ENCODE measurements around the gene PDCD1.

PDCD1 gene

DNA sequence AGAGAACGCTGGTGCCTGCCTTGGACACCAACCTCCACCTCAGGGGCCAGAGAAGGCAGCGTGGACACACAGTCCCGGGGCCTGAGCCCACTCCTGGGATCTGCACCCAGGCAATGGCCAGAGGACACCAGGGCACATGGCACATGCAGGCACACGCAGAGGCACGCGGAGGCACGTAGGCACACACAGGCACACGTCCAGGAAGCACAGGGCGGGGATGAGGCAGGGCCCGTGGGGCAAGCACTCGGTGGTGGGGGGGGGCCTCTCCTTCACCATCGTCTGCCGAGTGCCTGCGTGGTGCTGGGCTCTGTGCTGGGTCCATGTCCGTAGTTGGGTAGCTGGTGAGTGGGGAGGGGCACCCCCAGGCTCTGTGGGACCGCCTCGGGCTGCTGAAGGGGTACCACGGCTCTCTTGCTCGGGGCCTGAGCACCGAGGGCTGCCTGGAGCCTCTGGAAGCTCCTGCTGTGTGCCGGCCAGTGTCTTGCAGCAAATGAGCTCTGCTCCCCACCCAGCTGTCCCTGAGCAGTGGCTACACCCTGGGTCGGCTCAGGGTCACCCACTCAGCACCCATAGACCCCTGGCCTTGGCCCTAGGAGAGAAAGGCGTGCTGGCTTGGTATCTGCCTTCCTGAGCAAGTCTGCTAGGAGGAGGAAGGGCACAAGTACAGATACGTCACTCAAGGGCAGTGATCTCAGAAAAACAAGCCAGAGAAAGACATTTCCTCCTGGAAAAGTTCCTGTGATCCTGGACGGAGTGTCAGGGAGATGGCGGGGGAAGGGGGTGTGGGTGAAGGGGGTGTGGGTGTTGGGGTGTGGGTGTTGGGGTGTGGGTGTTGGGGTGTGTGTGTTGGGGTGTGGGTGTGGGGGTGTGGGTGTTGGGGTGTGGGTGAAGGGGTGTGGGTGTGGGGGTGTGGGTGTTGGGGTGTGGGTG lies 37.3 kb upstream of the PDCD1 start:
- TF ChIP-seq FOXP2 (optimal IDR thresholded peaks at IDR 0.05; ENCODE audit: borderline replicate concordance, extremely low read depth, extremely low read length, insufficient read depth) = peak; percentile 9
- TF ChIP-seq, protein P1, sequence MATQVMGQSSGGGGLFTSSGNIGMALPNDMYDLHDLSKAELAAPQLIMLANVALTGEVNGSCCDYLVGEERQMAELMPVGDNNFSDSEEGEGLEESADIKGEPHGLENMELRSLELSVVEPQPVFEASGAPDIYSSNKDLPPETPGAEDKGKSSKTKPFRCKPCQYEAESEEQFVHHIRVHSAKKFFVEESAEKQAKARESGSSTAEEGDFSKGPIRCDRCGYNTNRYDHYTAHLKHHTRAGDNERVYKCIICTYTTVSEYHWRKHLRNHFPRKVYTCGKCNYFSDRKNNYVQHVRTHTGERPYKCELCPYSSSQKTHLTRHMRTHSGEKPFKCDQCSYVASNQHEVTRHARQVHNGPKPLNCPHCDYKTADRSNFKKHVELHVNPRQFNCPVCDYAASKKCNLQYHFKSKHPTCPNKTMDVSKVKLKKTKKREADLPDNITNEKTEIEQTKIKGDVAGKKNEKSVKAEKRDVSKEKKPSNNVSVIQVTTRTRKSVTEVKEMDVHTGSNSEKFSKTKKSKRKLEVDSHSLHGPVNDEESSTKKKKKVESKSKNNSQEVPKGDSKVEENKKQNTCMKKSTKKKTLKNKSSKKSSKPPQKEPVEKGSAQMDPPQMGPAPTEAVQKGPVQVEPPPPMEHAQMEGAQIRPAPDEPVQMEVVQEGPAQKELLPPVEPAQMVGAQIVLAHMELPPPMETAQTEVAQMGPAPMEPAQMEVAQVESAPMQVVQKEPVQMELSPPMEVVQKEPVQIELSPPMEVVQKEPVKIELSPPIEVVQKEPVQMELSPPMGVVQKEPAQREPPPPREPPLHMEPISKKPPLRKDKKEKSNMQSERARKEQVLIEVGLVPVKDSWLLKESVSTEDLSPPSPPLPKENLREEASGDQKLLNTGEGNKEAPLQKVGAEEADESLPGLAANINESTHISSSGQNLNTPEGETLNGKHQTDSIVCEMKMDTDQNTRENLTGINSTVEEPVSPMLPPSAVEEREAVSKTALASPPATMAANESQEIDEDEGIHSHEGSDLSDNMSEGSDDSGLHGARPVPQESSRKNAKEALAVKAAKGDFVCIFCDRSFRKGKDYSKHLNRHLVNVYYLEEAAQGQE (IDR thresholded peaks at IDR 0.05; ENCODE audit: insufficient read depth in 1 of 2, low read depth in 2 of 2, low read length in 2 of 2) = no peak

DNA sequence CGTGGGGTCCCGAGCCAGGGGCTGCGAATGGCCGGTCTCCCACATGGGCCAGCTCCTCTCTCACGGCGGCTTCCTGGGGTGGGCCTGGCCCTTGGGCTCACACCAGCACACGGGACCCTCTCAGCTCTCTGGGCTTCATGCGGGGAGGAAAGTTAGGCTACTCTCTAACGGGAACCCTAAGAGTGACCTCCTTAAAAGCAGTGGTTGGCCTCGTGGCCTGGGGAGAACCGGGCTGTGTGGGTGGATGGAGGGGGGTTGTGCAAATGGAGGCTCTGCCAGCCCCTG lies 36.7 kb upstream of the PDCD1 start:
- TF ChIP-seq TAF1 (IDR thresholded peaks at IDR 0.05; ENCODE audit: borderline replicate concordance, insufficient read depth, low read length) (no peak), SIN3A (IDR thresholded peaks at IDR 0.05; ENCODE audit: borderline replicate concordance, insufficient read depth, low read length) (no peak), POLR2AphosphoS5 (IDR thresholded peaks at IDR 0.05; ENCODE audit: low read depth, low read length) (no peak), FOXP2 (optimal IDR thresholded peaks at IDR 0.05; ENCODE audit: borderline replicate concordance, extremely low read depth, extremely low read length, insufficient read depth) (no peak)
- TF ChIP-seq, protein P1 (IDR thresholded peaks at IDR 0.05; ENCODE audit: insufficient read depth in 1 of 2, low read depth in 2 of 2, low read length in 2 of 2) = no peak

DNA sequence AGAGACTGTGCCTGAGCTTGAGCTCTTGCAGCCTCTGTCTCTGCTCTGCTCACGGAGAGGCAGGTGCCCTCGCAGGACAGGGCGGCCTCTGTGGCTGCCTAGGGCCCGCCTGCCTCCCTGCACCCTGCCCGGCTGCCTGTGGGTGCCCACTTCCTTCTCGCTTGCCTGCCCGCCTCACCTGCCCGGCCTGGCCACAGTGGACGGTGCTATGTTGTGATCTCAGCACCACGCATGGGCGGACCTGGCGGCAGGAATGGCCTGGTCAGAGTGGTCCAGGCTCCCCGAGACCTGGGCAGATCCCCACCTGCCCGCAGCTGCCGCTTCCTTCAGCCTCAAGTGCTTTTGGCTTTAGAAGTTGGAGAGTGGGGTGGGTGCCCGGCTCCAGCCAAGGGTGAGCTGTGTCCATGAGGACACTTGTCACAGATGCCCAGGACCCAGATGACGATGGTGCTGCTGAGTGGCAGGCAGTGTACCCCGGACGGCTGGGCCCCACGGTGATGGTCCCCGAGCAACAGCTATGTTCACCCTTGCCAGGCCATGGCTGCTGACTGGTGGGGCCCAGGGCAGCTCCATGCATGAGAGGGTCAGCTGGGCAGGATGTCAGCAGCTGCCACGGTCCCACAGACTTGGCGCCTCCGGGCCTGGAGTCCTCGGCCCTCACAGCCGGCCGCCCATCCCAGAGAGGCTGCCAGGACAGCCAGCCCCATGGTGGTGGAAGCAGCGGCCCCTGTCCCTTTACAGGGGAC lies 36.2 kb upstream of the PDCD1 start:
- TF ChIP-seq FOXP2 (optimal IDR thresholded peaks at IDR 0.05; ENCODE audit: borderline replicate concordance, extremely low read depth, extremely low read length, insufficient read depth) (no peak), POLR2AphosphoS5 (IDR thresholded peaks at IDR 0.05; ENCODE audit: low read depth, low read length) (no peak), TAF1 (IDR thresholded peaks at IDR 0.05; ENCODE audit: borderline replicate concordance, insufficient read depth, low read length) (no peak), SIN3A (IDR thresholded peaks at IDR 0.05; ENCODE audit: borderline replicate concordance, insufficient read depth, low read length) (no peak)
- TF ChIP-seq, protein P1 (IDR thresholded peaks at IDR 0.05; ENCODE audit: insufficient read depth in 1 of 2, low read depth in 2 of 2, low read length in 2 of 2) = no peak

DNA sequence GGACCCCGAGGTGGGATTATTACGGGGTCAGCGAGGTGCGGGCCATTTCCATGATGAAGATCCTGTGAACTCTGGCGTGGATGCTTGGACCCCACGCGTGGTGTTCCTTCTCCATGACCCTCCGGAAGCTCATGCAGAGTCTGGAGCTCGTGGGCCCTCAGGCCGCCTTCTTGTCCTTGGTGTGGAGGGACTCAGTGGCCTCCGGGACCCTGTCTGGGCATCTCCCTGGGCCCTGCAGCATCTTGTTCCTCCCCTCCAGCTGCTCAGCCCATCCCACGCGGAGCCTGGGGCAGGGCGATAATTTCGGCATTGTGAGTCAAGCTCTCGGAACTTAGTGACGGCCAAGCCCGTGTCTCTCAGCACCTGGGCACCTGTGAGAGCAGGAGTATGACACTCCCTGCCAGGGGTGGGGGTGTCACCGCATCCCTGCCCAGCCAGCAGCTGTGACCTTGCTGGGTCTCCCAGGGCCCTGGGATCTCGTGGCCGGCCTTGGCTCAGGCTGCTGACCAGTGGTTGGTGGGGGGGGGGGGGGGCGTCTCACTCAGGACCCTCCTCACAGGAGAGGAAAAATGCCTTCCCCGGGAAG lies 35.5 kb upstream of the PDCD1 start:
- TF ChIP-seq SIN3A (IDR thresholded peaks at IDR 0.05; ENCODE audit: borderline replicate concordance, insufficient read depth, low read length) = no peak
- no peak for TF ChIP-seq FOXP2 (optimal IDR thresholded peaks at IDR 0.05; ENCODE audit: borderline replicate concordance, extremely low read depth, extremely low read length, insufficient read depth)
- TF ChIP-seq, protein P1 (IDR thresholded peaks at IDR 0.05; ENCODE audit: insufficient read depth in 1 of 2, low read depth in 2 of 2, low read length in 2 of 2) = no peak
- TF ChIP-seq POLR2AphosphoS5 (IDR thresholded peaks at IDR 0.05; ENCODE audit: low read depth, low read length) = no peak
- no peak for TF ChIP-seq TAF1 (IDR thresholded peaks at IDR 0.05; ENCODE audit: borderline replicate concordance, insufficient read depth, low read length)

All from PFSK-1 (cell line).